ENCODE results near the gene CDC25A.

Gene CDC25A

DNA sequence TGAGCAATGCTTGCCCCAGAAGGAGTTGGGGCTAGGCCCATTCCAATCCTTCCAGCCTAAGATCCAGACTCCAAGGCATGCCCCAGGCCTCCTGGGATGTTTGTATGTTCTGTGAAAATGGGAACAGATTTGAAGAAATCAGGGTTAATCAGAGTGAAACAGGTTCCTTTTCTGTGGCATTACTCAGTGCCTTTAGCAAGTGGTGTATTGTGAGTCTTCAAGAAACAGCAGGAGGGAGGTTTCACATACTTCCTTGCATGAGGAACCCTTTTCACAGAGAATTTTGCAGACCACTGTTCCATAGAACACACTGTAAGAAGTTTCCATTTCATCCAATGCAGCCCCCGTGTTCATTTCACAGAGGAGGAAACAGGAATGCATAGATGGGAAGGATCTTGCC is 8.4 kb upstream of the CDC25A start:
- Histone ChIP-seq H3K27me3 (ENCODE audit: control insufficient read depth, insufficient read depth, low read length) (no peaks in the 10 kb centered on the region), H3K27ac (ENCODE audit: low read depth, low read length) (no peak overlapping the region), H3K9me3 (ENCODE audit: control insufficient read depth, insufficient read depth, low read depth, low read length) (no peaks in the 10 kb centered on the region), H3K36me3 (ENCODE audit: control insufficient read depth, insufficient read depth, low read length) (no peaks in the 10 kb centered on the region), H3K9ac (ENCODE audit: low read length) (no peak overlapping the region), H3K4me3 (ENCODE audit: low read depth, low read length) (no peak overlapping the region), H3K4me1 (ENCODE audit: control insufficient read depth, insufficient read depth, low read length) (peaks cover 12% of the 10 kb centered on the region; the same call in 1 of the 2 replicates)

DNA sequence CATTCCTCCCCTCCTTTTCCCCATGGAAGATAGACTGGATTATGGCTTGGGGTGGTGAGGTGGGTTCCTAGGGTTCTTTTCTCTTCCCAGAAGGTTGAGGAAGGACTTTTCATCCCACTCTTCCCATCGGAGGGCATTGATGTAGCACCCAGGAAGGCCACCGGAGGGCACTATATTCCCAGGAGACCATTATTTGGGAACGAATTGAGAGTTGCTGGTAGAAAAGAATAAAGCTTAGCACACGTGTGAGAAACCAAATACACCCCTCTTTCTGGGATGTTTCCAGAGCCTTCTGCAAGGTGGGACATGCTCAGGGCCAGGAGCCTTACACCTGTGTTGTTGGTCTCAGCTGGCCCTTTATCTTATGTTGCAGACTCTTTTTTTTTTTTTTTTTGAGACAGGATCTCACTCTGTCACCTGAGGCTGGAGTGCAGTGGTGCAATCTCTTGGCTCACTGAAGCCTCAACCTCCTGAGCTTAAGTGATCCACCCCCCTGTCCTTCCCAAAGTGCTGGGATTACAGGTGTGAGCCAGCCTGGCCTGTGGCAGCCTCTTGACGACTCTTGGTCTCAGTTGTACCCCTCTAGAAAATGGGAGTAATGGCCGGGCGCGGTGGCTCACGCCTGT is 6.3 kb upstream of the CDC25A start:
- Histone ChIP-seq H3K9me3 (ENCODE audit: control insufficient read depth, insufficient read depth, low read depth, low read length) (no peaks in the 10 kb centered on the region), H3K27ac (ENCODE audit: low read depth, low read length) (no peak overlapping the region), H3K27me3 (ENCODE audit: control insufficient read depth, insufficient read depth, low read length) (no peaks in the 10 kb centered on the region), H3K36me3 (ENCODE audit: control insufficient read depth, insufficient read depth, low read length) (no peaks in the 10 kb centered on the region), H3K9ac (ENCODE audit: low read length) (no peak overlapping the region), H3K4me3 (ENCODE audit: low read depth, low read length) (no peak overlapping the region), H3K4me1 (ENCODE audit: control insufficient read depth, insufficient read depth, low read length) (peaks cover 22% of the 10 kb centered on the region)

DNA sequence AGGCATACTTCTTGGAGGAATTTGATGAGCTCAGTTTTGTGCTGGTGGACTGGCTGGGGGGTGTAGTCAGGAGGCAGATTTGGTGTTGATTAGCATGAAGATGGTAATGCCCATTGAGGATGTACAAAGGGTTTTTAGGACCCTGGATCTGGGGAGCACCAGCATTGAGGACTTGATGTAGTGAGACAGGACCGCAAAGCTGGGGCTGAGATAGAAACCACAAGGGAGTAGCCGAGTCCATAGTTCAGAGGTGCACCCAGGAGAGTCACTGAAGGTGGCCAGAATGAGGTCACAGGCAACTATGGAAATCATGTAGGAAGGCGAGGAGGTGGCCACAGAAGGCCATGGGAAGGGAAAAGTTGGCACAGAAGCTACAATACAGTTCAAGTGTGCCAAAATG is 2.7 kb upstream of the CDC25A start:
- Histone ChIP-seq H3K4me3 (ENCODE audit: low read depth, low read length) (no peak overlapping the region; the same call in 1 of the 2 replicates), H3K4me1 (ENCODE audit: control insufficient read depth, insufficient read depth, low read length) (peaks cover 16% of the 10 kb centered on the region), H3K9ac (ENCODE audit: low read length) (no peak overlapping the region), H3K9me3 (ENCODE audit: control insufficient read depth, insufficient read depth, low read depth, low read length) (no peaks in the 10 kb centered on the region), H3K27ac (ENCODE audit: low read depth, low read length) (no peak overlapping the region), H3K36me3 (ENCODE audit: control insufficient read depth, insufficient read depth, low read length) (peaks cover 10% of the 10 kb centered on the region), H3K27me3 (ENCODE audit: control insufficient read depth, insufficient read depth, low read length) (no peaks in the 10 kb centered on the region)

DNA sequence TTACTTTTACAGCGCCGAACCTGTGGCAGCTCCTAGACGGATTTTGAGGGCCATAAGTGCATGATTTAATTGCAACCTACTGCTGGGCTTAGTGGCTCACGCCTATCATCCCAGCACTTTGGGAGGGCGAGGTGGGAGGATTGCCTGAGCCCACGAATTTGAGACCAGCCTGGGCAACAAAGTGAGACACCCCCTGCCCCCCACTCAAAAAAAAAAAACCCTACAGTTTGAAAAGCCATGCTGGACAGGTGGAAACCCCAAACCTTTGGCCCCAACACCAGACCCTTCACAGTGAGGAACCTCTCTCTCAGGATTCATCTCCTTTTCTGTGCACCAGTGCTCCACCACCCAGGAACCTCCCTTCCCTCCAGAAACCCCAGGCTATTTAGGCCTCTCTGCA is 1.1 kb upstream of the CDC25A start:
- peaks cover 14% of the 10 kb centered on the region for H3K4me1 ChIP-seq (ENCODE audit: control insufficient read depth, insufficient read depth, low read length)
- no peaks in the 10 kb centered on the region for H3K27me3 ChIP-seq (ENCODE audit: control insufficient read depth, insufficient read depth, low read length)
- no peak overlapping the region for H3K27ac ChIP-seq (ENCODE audit: low read depth, low read length)
- H3K9ac ChIP-seq (ENCODE audit: low read length) = no peak overlapping the region
- H3K4me3 ChIP-seq (ENCODE audit: low read depth, low read length) = no peak overlapping the region
- no peaks in the 10 kb centered on the region for H3K9me3 ChIP-seq (ENCODE audit: control insufficient read depth, insufficient read depth, low read depth, low read length)
- peaks cover 26% of the 10 kb centered on the region for H3K36me3 ChIP-seq (ENCODE audit: control insufficient read depth, insufficient read depth, low read length)

DNA sequence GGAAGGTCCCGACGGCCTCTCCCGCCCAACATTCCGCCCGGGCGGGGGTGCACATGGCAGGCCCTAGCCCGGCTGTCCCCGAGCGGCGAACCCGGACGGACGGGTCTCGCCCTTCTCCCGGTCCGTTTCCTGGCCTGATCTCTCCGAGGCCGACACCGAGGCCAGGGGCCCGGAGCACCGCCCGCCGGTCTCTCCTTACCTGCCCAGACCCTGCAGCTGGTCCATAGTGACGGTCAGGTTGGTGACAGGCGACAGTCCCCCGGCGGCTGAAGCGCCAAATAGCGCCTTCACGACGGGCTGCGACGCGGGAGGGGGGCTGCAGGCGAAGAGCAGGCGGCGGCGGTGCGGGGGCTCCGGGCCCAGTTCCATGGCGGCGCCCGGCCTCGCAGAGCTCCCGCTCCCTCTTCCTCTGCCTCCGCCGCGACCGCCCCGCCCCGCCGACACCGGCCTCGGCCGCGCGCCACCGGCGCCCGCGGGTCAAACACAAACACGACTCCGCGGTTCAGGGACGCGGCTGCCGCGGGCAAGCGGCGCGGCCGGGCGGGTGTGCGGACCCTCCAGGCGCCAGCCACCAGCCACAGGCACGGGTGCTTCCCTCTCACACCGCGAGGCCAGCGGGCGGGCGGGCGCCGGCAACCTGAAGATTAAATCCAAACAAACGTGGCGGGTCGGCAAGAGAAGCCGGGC is 495 bp downstream of the CDC25A start:
- peaks cover 42% of the 10 kb centered on the region for H3K36me3 ChIP-seq (ENCODE audit: control insufficient read depth, insufficient read depth, low read length)
- H3K4me3 ChIP-seq (ENCODE audit: low read depth, low read length) = peak overlapping the region; percentile 91
- peak overlapping the region; percentile 95 for H3K9ac ChIP-seq (ENCODE audit: low read length)
- H3K27ac ChIP-seq (ENCODE audit: low read depth, low read length) = peak overlapping the region; percentile 93; the same call in 1 of the 2 replicates
- no peaks in the 10 kb centered on the region for H3K27me3 ChIP-seq (ENCODE audit: control insufficient read depth, insufficient read depth, low read length)
- H3K9me3 ChIP-seq (ENCODE audit: control insufficient read depth, insufficient read depth, low read depth, low read length) = no peaks in the 10 kb centered on the region
- H3K4me1 ChIP-seq (ENCODE audit: control insufficient read depth, insufficient read depth, low read length) = peaks cover 14% of the 10 kb centered on the region

DNA sequence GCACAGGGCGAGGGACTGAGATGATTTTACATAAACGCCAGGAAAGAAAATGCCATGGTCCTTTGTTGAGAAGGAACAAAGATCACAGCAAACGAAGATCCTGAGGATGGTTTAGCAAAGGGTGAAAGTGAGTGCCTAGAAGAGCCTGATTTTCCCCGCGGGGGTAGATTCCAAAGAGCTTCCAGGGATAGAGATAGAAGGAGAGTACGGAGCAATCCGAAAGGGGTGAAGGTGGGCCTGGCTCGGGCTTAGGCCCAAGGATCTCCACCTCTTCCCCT is 977 bp downstream of the CDC25A start:
- Histone ChIP-seq H3K9me3 (ENCODE audit: control insufficient read depth, insufficient read depth, low read depth, low read length) (no peaks in the 10 kb centered on the region), H3K4me1 (ENCODE audit: control insufficient read depth, insufficient read depth, low read length) (peaks cover 14% of the 10 kb centered on the region), H3K27me3 (ENCODE audit: control insufficient read depth, insufficient read depth, low read length) (no peaks in the 10 kb centered on the region), H3K27ac (ENCODE audit: low read depth, low read length) (peak overlapping the region; percentile 93; the same call in 1 of the 2 replicates), H3K36me3 (ENCODE audit: control insufficient read depth, insufficient read depth, low read length) (peaks cover 47% of the 10 kb centered on the region), H3K9ac (ENCODE audit: low read length) (peak overlapping the region; percentile 95), H3K4me3 (ENCODE audit: low read depth, low read length) (peak overlapping the region; percentile 91)

DNA sequence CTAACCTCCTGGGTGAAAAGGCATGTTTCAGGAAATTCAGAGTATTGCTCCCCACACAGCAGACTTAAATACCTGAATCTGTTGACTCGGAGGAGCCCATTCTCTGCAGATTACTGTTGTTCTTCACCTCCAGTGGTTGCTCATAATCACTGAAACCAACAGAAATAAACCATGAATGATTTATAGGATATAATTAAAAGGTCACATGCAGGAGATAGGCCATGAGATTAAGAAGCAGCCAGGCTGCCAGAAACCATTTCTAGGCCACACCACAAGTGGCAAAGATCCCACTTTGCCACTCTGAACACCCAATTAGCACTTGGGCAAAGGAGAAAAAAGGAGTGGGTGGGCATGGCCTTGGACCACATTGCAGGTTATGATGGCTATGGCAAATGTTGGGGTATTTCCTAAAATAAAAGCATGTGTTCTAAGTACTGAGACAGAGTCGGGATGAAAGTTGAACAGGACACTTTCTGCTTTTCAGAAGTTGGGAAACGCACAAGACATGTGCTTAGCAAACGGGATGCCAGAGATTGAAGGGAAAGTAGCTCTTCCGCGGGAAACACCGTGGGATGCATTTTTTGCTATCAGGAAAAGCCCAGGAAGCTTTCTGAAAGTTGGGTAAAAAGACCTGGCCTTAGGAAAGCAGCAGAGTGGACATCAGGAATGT is 1.5 kb downstream of the CDC25A start:
- Histone ChIP-seq H3K4me1 (ENCODE audit: control insufficient read depth, insufficient read depth, low read length) (peaks cover 14% of the 10 kb centered on the region), H3K27ac (ENCODE audit: low read depth, low read length) (peak overlapping the region; percentile 93; the same call in 1 of the 2 replicates)

DNA sequence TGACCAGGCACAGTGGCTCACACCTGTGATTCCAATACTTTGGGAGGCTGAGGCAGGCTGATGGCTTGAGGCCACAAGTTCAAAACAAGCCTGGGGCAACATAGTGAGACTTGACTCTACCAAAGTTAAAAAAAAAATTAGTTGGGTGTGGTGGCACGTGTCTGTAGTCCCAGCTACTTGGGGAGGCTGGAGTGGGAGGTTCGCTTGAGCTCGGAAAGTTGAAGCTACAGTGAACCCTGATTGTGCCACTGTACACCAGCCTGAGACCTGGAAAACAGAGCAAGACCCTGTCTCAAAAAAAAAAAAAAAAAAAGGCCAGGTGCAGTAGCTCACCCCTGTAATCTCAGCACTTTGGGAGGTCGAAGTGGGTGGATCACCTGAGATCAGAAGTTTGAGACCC is 3.1 kb downstream of the CDC25A start:
- Histone ChIP-seq H3K9ac (ENCODE audit: low read length) (no peak overlapping the region), H3K9me3 (ENCODE audit: control insufficient read depth, insufficient read depth, low read depth, low read length) (no peaks in the 10 kb centered on the region), H3K4me3 (ENCODE audit: low read depth, low read length) (no peak overlapping the region), H3K36me3 (ENCODE audit: control insufficient read depth, insufficient read depth, low read length) (peaks cover 68% of the 10 kb centered on the region), H3K27ac (ENCODE audit: low read depth, low read length) (no peak overlapping the region), H3K4me1 (ENCODE audit: control insufficient read depth, insufficient read depth, low read length) (peaks cover 4% of the 10 kb centered on the region; the same call in 1 of the 2 replicates), H3K27me3 (ENCODE audit: control insufficient read depth, insufficient read depth, low read length) (no peaks in the 10 kb centered on the region)

More for the DNA sequence above, 1.5 kb downstream of the CDC25A start:
- H3K4me3 ChIP-seq (ENCODE audit: low read depth, low read length) = peak overlapping the region; percentile 91
- H3K27me3 ChIP-seq (ENCODE audit: control insufficient read depth, insufficient read depth, low read length) = no peaks in the 10 kb centered on the region
- H3K36me3 ChIP-seq (ENCODE audit: control insufficient read depth, insufficient read depth, low read length) = peaks cover 52% of the 10 kb centered on the region
- no peaks in the 10 kb centered on the region for H3K9me3 ChIP-seq (ENCODE audit: control insufficient read depth, insufficient read depth, low read depth, low read length)
- H3K9ac ChIP-seq (ENCODE audit: low read length) = peak overlapping the region; percentile 95

DNA sequence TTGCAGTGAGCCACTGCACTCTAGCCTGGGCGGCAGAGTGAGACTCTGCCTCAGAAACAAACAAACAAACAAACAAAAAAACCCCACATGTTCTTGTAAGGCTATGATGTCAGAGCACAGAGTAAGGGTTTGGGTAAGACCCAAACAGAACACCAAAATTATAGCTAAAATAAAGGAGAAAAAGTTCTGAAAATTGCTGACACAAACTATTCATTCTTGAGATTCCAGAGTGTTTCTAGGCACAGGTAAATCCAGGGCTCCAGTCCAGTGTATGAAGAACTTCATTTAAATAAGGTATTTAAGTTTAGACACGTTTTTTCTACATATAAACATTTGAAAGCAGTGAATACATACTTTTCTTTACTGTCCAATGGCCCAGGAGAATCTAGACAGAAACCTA is 3.9 kb downstream of the CDC25A start:
- Histone ChIP-seq H3K4me1 (ENCODE audit: control insufficient read depth, insufficient read depth, low read length) (peaks cover 4% of the 10 kb centered on the region; the same call in 1 of the 2 replicates), H3K4me3 (ENCODE audit: low read depth, low read length) (no peak overlapping the region), H3K27me3 (ENCODE audit: control insufficient read depth, insufficient read depth, low read length) (no peaks in the 10 kb centered on the region), H3K36me3 (ENCODE audit: control insufficient read depth, insufficient read depth, low read length) (peaks cover 76% of the 10 kb centered on the region), H3K9ac (ENCODE audit: low read length) (no peak overlapping the region), H3K9me3 (ENCODE audit: control insufficient read depth, insufficient read depth, low read depth, low read length) (no peaks in the 10 kb centered on the region), H3K27ac (ENCODE audit: low read depth, low read length) (no peak overlapping the region)

DNA sequence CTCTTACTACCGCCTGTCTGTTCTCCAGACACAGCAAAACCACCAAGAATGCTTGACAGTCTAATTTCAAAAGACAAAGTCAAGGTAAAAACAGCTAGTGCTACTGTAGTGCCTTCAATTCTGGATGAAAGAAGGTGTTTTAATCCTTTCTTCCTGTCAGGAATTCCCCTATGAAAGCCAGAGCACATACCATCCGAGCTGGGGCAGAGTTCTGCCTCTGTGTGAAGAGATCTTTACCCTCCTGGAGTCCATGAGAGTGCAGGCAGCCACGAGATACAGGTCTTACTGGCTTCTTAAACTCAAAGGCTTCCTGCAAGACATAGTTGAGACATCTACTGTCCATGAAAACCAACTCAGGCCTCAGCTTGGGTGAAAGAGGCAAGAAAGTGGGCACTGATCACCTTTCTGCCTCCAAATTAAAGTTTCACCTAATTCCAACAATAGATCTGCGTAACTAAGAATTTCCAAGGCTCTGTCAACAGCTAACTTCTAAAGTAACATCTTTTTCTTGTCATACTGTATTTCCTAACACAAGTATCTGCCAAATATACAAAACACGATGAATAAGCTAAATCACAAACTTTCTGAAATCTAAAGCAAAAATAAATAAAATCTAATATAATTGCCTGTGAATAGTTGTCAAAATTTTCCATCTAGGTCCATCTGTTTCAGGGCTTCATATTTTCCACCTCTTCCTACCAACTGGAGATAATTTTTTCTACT is 7.5 kb downstream of the CDC25A start:
- Histone ChIP-seq H3K36me3 (ENCODE audit: control insufficient read depth, insufficient read depth, low read length) (peaks cover 99% of the 10 kb centered on the region), H3K27ac (ENCODE audit: low read depth, low read length) (no peak overlapping the region), H3K27me3 (ENCODE audit: control insufficient read depth, insufficient read depth, low read length) (no peaks in the 10 kb centered on the region), H3K9me3 (ENCODE audit: control insufficient read depth, insufficient read depth, low read depth, low read length) (no peaks in the 10 kb centered on the region), H3K4me3 (ENCODE audit: low read depth, low read length) (no peak overlapping the region), H3K9ac (ENCODE audit: low read length) (no peak overlapping the region), H3K4me1 (ENCODE audit: control insufficient read depth, insufficient read depth, low read length) (no peaks in the 10 kb centered on the region)

DNA sequence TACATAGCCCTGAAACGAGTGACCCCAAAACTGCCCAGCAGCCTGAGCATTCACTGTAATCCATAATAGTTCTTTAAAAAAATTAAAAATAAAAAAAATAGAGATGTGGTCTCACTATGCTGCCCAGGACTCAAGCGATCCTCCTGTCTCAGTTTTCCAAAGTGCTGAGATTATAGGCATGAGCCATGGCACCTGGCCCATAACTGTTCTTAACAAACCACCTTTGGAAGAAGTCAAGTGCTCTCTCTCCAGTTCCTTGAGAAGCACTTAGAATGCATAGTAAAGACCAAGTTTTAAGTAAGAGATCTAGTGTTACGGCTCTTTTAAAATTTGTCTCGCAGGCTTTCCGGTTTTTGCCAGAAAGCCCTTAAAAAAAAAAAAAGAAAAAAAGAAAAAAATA is 8.2 kb downstream of the CDC25A start:
- H3K36me3 ChIP-seq (ENCODE audit: control insufficient read depth, insufficient read depth, low read length) = peaks cover 99% of the 10 kb centered on the region

More for the DNA sequence above, 8.2 kb downstream of the CDC25A start:
- H3K4me3 ChIP-seq (ENCODE audit: low read depth, low read length) = no peak overlapping the region
- H3K9ac ChIP-seq (ENCODE audit: low read length) = no peak overlapping the region
- H3K9me3 ChIP-seq (ENCODE audit: control insufficient read depth, insufficient read depth, low read depth, low read length) = no peaks in the 10 kb centered on the region
- H3K27ac ChIP-seq (ENCODE audit: low read depth, low read length) = no peak overlapping the region
- H3K4me1 ChIP-seq (ENCODE audit: control insufficient read depth, insufficient read depth, low read length) = no peaks in the 10 kb centered on the region
- H3K27me3 ChIP-seq (ENCODE audit: control insufficient read depth, insufficient read depth, low read length) = no peaks in the 10 kb centered on the region
